Measurements from ENCODE around the gene ATP5PO.

DNA sequence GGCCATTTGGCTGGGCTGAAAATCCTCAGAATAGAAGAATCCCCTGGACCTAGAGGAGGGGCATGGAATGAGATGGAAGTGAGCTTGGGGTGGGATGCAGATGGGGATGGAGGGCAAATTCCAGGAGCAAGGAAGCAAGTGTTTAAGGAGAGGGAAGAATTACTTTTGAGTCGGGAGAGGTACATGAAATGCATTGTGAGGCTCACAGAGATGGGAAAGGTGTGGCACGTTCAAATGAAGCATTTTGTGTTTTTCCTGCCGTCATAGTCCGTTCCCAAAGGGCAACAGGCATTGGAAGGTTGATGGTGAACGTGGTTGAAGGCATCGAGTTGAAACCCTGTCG, 30.5 kb downstream of the ATP5PO start:
- TF ChIP-seq, protein P1, sequence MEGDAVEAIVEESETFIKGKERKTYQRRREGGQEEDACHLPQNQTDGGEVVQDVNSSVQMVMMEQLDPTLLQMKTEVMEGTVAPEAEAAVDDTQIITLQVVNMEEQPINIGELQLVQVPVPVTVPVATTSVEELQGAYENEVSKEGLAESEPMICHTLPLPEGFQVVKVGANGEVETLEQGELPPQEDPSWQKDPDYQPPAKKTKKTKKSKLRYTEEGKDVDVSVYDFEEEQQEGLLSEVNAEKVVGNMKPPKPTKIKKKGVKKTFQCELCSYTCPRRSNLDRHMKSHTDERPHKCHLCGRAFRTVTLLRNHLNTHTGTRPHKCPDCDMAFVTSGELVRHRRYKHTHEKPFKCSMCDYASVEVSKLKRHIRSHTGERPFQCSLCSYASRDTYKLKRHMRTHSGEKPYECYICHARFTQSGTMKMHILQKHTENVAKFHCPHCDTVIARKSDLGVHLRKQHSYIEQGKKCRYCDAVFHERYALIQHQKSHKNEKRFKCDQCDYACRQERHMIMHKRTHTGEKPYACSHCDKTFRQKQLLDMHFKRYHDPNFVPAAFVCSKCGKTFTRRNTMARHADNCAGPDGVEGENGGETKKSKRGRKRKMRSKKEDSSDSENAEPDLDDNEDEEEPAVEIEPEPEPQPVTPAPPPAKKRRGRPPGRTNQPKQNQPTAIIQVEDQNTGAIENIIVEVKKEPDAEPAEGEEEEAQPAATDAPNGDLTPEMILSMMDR (IDR thresholded peaks at IDR 0.05) = no peak
- no peak for TF ChIP-seq EZH2 (IDR thresholded peaks at IDR 0.05; ENCODE audit: borderline replicate concordance, insufficient read depth, low read depth, low read length, poor library complexity, severe bottlenecking)

Data from B cell (primary cell).